Activated CD4-positive, alpha-beta memory T cell treated with anti-CD3 and anti-CD28 coated beads, Interleukin-2, amount 10 ng/mL, durations not matched to agents 7 days and 5 days (primary cell): ENCODE data around the gene SMYD3. TPM values are rescaled to one million over a fixed set of nuclear protein-coding genes. Genes with fewer than 3 reads are reported as not detected.

Source experiments
- CTCF ChIA-PET: fragments of 350-600 bp; sonication (Branson Sonifier 250); formaldehyde crosslinking; loops from one replicate; lab custom pipeline; 2021; ENCODE audit warnings: antibody characterized with exemption, inconsistent platforms; lab: Charles Lee
- POLR2A ChIA-PET: fragments of 350-600 bp; sonication (Branson Sonifier 250); formaldehyde crosslinking; loops from one replicate; lab custom pipeline; 2021; ENCODE audit warnings: antibody characterized with exemption; lab: Charles Lee
- DNase-seq: peaks from one replicate; pipeline ENCODE4 v3.0.0-alpha.2; 2020
- H3K27ac Mint-ChIP-seq: one replicate; pipeline ENCODE4 v1.8.0; 2021; ENCODE audit warnings: mild to moderate bottlenecking, mixed read lengths
- H3K27me3 Mint-ChIP-seq: one replicate; pipeline ENCODE4 v1.8.0; 2021; ENCODE audit warnings: mixed read lengths
- H3K36me3 Mint-ChIP-seq: one replicate; pipeline ENCODE4 v1.8.0; 2021; ENCODE audit warnings: low read depth, mixed read lengths
- H3K4me1 Mint-ChIP-seq: one replicate; pipeline ENCODE4 v1.8.0; 2021; ENCODE audit warnings: mixed read lengths
- H3K4me3 Mint-ChIP-seq: one replicate; pipeline ENCODE4 v1.8.0; 2021; ENCODE audit warnings: mild to moderate bottlenecking, mixed read lengths
- H3K9me3 Mint-ChIP-seq: one replicate; pipeline ENCODE4 v1.8.0; 2021; ENCODE audit warnings: mixed read lengths
- total RNA-seq, 2 experiments: library from RNA; stranded (reverse); gene quantifications; one replicate each; pipeline ENCODE4 v1.2.3, GENCODE V29; 2021

Gene SMYD3
- total RNA-seq, 2 experiments from 2014 or later = 15.5 to 18.7 TPM

GRCh38 chr1:245898581-245898980 is 608.5 kb downstream of the SMYD3 start:
- no peak overlapping the region for H3K27ac Mint-ChIP-seq
- POLR2A ChIA-PET = interaction anchor here (1.0 kb wide), 1 partner anchor 50 kb away, joined by 4 read pairs; no protein-coding TSS in a partner anchor
- no peak for DNase-seq
- no peaks in the 10 kb centered on the region for H3K27me3 Mint-ChIP-seq
- no peaks in the 10 kb centered on the region for H3K4me1 Mint-ChIP-seq
- H3K4me3 Mint-ChIP-seq = no peak overlapping the region
- no peaks in the 10 kb centered on the region for H3K9me3 Mint-ChIP-seq
- H3K36me3 Mint-ChIP-seq = peaks cover 11% of the 10 kb centered on the region
- CTCF ChIA-PET = no interaction called here

GRCh38 chr1:245896258-245896657 is 610.8 kb downstream of the SMYD3 start:
- Mint-ChIP-seq H3K27me3 (no peaks in the 10 kb centered on the region), H3K36me3 (peaks cover 5% of the 10 kb centered on the region), H3K4me3 (no peak overlapping the region), H3K27ac (no peak overlapping the region), H3K4me1 (no peaks in the 10 kb centered on the region), H3K9me3 (no peaks in the 10 kb centered on the region)
- CTCF ChIA-PET = no interaction called here
- no peak for DNase-seq
- POLR2A ChIA-PET = no interaction called here

- Mint-ChIP-seq H3K4me1 (no peaks in the 10 kb centered on the region), H3K27me3 (no peaks in the 10 kb centered on the region), H3K4me3 (no peak overlapping the region), H3K9me3 (no peaks in the 10 kb centered on the region), H3K36me3 (peaks cover 5% of the 10 kb centered on the region), H3K27ac (no peak overlapping the region)
- ChIA-PET CTCF (no interaction called here), POLR2A (no interaction called here)
- no peak for DNase-seq
Observed at GRCh38 chr1:245895455-245895959, 611.6 kb downstream of the SMYD3 start.

GRCh38 chr1:245894843-245895242 is 612.2 kb downstream of the SMYD3 start:
- H3K4me3 Mint-ChIP-seq = no peak overlapping the region
- DNase-seq = no peak
- peaks cover 5% of the 10 kb centered on the region for H3K36me3 Mint-ChIP-seq
- no peaks in the 10 kb centered on the region for H3K27me3 Mint-ChIP-seq
- ChIA-PET CTCF (no interaction called here), POLR2A (no interaction called here)
- no peak overlapping the region for H3K27ac Mint-ChIP-seq
- H3K9me3 Mint-ChIP-seq = peaks cover 2% of the 10 kb centered on the region
- H3K4me1 Mint-ChIP-seq = no peaks in the 10 kb centered on the region

- H3K27ac Mint-ChIP-seq = no peak overlapping the region
- no peak overlapping the region for H3K4me3 Mint-ChIP-seq
- POLR2A ChIA-PET = no interaction called here
- CTCF ChIA-PET = no interaction called here
- DNase-seq = no peak
- H3K27me3 Mint-ChIP-seq = no peaks in the 10 kb centered on the region
- peaks cover 5% of the 10 kb centered on the region for H3K36me3 Mint-ChIP-seq
- H3K4me1 Mint-ChIP-seq = no peaks in the 10 kb centered on the region
- peaks cover 2% of the 10 kb centered on the region for H3K9me3 Mint-ChIP-seq
Observed at GRCh38 chr1:245893025-245893424, 614.1 kb downstream of the SMYD3 start.

- DNase-seq = no peak
- ChIA-PET CTCF (interaction anchor here (0.5 to 1.9 kb wide), 8 partner anchors 98 to 1258 kb away, joined by 3 to 7 read pairs (median 4); no protein-coding TSS in a partner anchor), POLR2A (no interaction called here)
- Mint-ChIP-seq H3K4me1 (no peaks in the 10 kb centered on the region), H3K9me3 (peaks cover 9% of the 10 kb centered on the region), H3K27me3 (no peaks in the 10 kb centered on the region), H3K27ac (no peak overlapping the region), H3K4me3 (no peak overlapping the region), H3K36me3 (peaks cover 3% of the 10 kb centered on the region)
Observed at GRCh38 chr1:245888809-245889208, 618.3 kb downstream of the SMYD3 start.

- DNase-seq = no peak
- Mint-ChIP-seq H3K4me1 (no peaks in the 10 kb centered on the region), H3K4me3 (no peak overlapping the region), H3K27ac (no peak overlapping the region), H3K27me3 (no peaks in the 10 kb centered on the region), H3K36me3 (peaks cover 2% of the 10 kb centered on the region), H3K9me3 (peaks cover 9% of the 10 kb centered on the region)
- CTCF ChIA-PET = interaction anchor here (0.6 kb wide), 1 partner anchor 700 kb away, joined by 3 read pairs; no protein-coding TSS in a partner anchor
- POLR2A ChIA-PET = no interaction called here
Observed at GRCh38 chr1:245887829-245888228, 619.2 kb downstream of the SMYD3 start.

GRCh38 chr1:245881767-245882391 is 625.2 kb downstream of the SMYD3 start:
- CTCF ChIA-PET = no interaction called here

GRCh38 chr1:245880754-245881403 is 626.2 kb downstream of the SMYD3 start:
- H3K9me3 Mint-ChIP-seq = peaks cover 4% of the 10 kb centered on the region
- H3K4me3 Mint-ChIP-seq = no peak overlapping the region
- H3K36me3 Mint-ChIP-seq = no peaks in the 10 kb centered on the region

More at GRCh38 chr1:245881767-245882391, 625.2 kb downstream of the SMYD3 start:
- DNase-seq = no peak
- H3K27me3 Mint-ChIP-seq = no peaks in the 10 kb centered on the region
- no peaks in the 10 kb centered on the region for H3K4me1 Mint-ChIP-seq
- POLR2A ChIA-PET = no interaction called here
- no peak overlapping the region for H3K27ac Mint-ChIP-seq
- H3K9me3 Mint-ChIP-seq = peaks cover 7% of the 10 kb centered on the region
- H3K36me3 Mint-ChIP-seq = no peaks in the 10 kb centered on the region
- H3K4me3 Mint-ChIP-seq = no peak overlapping the region

GRCh38 chr1:245879091-245879490 is 628.0 kb downstream of the SMYD3 start:
- H3K27me3 Mint-ChIP-seq = no peaks in the 10 kb centered on the region
- no peak overlapping the region for H3K27ac Mint-ChIP-seq
- H3K36me3 Mint-ChIP-seq = no peaks in the 10 kb centered on the region
- CTCF ChIA-PET = no interaction called here
- H3K4me3 Mint-ChIP-seq = no peak overlapping the region
- POLR2A ChIA-PET = no interaction called here
- no peak for DNase-seq
- H3K9me3 Mint-ChIP-seq = peaks cover under 1% of the 10 kb centered on the region
- no peaks in the 10 kb centered on the region for H3K4me1 Mint-ChIP-seq

More at GRCh38 chr1:245880754-245881403, 626.2 kb downstream of the SMYD3 start:
- ChIA-PET CTCF (no interaction called here), POLR2A (no interaction called here)
- Mint-ChIP-seq H3K4me1 (no peaks in the 10 kb centered on the region), H3K27me3 (no peaks in the 10 kb centered on the region), H3K27ac (no peak overlapping the region)
- no peak for DNase-seq

- H3K27ac Mint-ChIP-seq = no peak overlapping the region
- ChIA-PET POLR2A (no interaction called here), CTCF (no interaction called here)
- no peaks in the 10 kb centered on the region for H3K9me3 Mint-ChIP-seq
- no peaks in the 10 kb centered on the region for H3K4me1 Mint-ChIP-seq
- DNase-seq = no peak
- no peaks in the 10 kb centered on the region for H3K27me3 Mint-ChIP-seq
- H3K36me3 Mint-ChIP-seq = no peaks in the 10 kb centered on the region
- H3K4me3 Mint-ChIP-seq = no peak overlapping the region
Observed at GRCh38 chr1:245878585-245878984, 628.5 kb downstream of the SMYD3 start.

- ChIA-PET POLR2A (no interaction called here), CTCF (no interaction called here)
- H3K9me3 Mint-ChIP-seq = no peaks in the 10 kb centered on the region
Observed at GRCh38 chr1:245877976-245878375, 629.1 kb downstream of the SMYD3 start.

GRCh38 chr1:245876586-245876985 is 630.5 kb downstream of the SMYD3 start:
- ChIA-PET CTCF (interaction anchor here (0.5 kb wide), 1 partner anchor 767 kb away, joined by 4 read pairs; no protein-coding TSS in a partner anchor), POLR2A (no interaction called here)
- H3K9me3 Mint-ChIP-seq = no peaks in the 10 kb centered on the region
- H3K4me3 Mint-ChIP-seq = no peak overlapping the region
- no peak overlapping the region for H3K27ac Mint-ChIP-seq
- no peaks in the 10 kb centered on the region for H3K4me1 Mint-ChIP-seq
- DNase-seq = no peak
- H3K27me3 Mint-ChIP-seq = no peaks in the 10 kb centered on the region
- H3K36me3 Mint-ChIP-seq = no peaks in the 10 kb centered on the region

More at GRCh38 chr1:245877976-245878375, 629.1 kb downstream of the SMYD3 start:
- no peaks in the 10 kb centered on the region for H3K36me3 Mint-ChIP-seq
- H3K27me3 Mint-ChIP-seq = no peaks in the 10 kb centered on the region
- H3K4me3 Mint-ChIP-seq = no peak overlapping the region
- H3K4me1 Mint-ChIP-seq = no peaks in the 10 kb centered on the region
- DNase-seq = no peak
- no peak overlapping the region for H3K27ac Mint-ChIP-seq
